Fibroblast of lung (primary cell): ENCODE measurements around the gene TMEM74B.

Source experiments
- CTCF ChIP-seq, 2 donors: IDR thresholded peaks in 1 of 2; conservative IDR thresholded peaks in 1 of 2; 1 replicate in 1 of 2; 2 replicates in 1 of 2; pipeline ENCODE4 v1.5.1; 2011 to 2012; ENCODE audit warnings: low read length in 2 of 2, control low read depth in 1 of 2, inconsistent platforms in 1 of 2, low read depth in 1 of 2, mild to moderate bottlenecking in 1 of 2
- EZH2 ChIP-seq: IDR thresholded peaks from 2 replicates; pipeline ENCODE4 v1.5.1; 2012; ENCODE audit warnings: low read length, control low read depth, mild to moderate bottlenecking; ENCODE audit errors: missing control alignments

GRCh38 chr20:1150968-1151367 lies 33.8 kb downstream of the TMEM74B start:
- TF ChIP-seq CTCF (conservative IDR thresholded peaks at IDR 0.05 in 1 of 2, IDR thresholded peaks at IDR 0.05 in 1 of 2; ENCODE audit: low read depth in 1 of 2, low read length in 2 of 2) (no peak), EZH2 (no peak)
